Brain microvascular endothelial cell (primary cell): Measurements from ENCODE around the gene PARVG.

Source experiments
- DNase-seq: peaks from one replicate; pipeline ENCODE4 v3.0.0-alpha.2; 2020
- H3K27ac ChIP-seq: fragments of 250-450 bp; sonication (Bioruptor Pico); 2 replicates; pipeline ENCODE4 v1.5.1; 2020; ENCODE audit warnings: mild to moderate bottlenecking, moderate library complexity
- H3K27me3 ChIP-seq: fragments of 250-450 bp; sonication (Bioruptor Pico); replicated peaks from 2 replicates; pipeline ENCODE4 v1.5.1; 2020; ENCODE audit warnings: mild to moderate bottlenecking
- H3K36me3 ChIP-seq: fragments of 250-450 bp; sonication (Bioruptor Pico); replicated peaks from 2 replicates; pipeline ENCODE4 v1.5.1; 2020; ENCODE audit warnings: mild to moderate bottlenecking
- H3K4me3 ChIP-seq: 2 replicates; pipeline ENCODE4 v1.5.1; 2011; ENCODE audit warnings: low read depth, mild to moderate bottlenecking, control low read depth, low read length, moderate library complexity
- in situ Hi-C: cut with HindIII; loops from 2 replicates; pipeline ENCODE4 v1.10.0; 2017; ENCODE audit warnings: low sequenced_read_pairs, low pct_ligation_motif_present
- TF ChIP-seq, protein P1 (sequence below): IDR thresholded peaks from 2 replicates; pipeline ENCODE4 v1.5.1; 2011; ENCODE audit warnings: low read depth, mild to moderate bottlenecking, moderate library complexity, low read length, control low read depth, inconsistent platforms; ENCODE audit errors: missing control alignments

Gene PARVG

DNA sequence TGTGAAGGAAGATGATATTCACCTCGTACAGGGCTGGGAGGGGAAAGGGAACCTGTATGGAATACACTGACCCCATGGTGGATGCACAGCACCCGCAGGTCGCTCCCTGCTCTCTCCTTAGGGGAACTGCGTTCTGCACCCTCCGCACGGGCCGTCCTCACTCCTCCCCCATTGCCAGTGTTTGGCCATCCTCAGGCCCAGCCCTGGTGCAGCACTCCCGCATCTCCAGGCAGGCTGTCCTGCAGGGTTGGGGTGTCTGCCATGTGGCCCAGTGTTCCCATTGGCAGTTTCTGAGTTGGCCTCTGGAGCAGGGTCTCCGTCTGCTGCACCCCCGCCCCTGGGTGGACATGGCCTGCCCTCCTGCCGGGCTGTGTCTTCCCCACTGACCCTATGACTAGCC is 19.1 kb upstream of the PARVG start:
- DNase-seq, result no peak
- in situ Hi-C loops, result no loop called here
- no peaks in the 10 kb centered on the region for H3K36me3 ChIP-seq
- no peak overlapping the region for H3K27ac ChIP-seq
- no peaks in the 10 kb centered on the region for H3K27me3 ChIP-seq
- TF ChIP-seq, protein P1, sequence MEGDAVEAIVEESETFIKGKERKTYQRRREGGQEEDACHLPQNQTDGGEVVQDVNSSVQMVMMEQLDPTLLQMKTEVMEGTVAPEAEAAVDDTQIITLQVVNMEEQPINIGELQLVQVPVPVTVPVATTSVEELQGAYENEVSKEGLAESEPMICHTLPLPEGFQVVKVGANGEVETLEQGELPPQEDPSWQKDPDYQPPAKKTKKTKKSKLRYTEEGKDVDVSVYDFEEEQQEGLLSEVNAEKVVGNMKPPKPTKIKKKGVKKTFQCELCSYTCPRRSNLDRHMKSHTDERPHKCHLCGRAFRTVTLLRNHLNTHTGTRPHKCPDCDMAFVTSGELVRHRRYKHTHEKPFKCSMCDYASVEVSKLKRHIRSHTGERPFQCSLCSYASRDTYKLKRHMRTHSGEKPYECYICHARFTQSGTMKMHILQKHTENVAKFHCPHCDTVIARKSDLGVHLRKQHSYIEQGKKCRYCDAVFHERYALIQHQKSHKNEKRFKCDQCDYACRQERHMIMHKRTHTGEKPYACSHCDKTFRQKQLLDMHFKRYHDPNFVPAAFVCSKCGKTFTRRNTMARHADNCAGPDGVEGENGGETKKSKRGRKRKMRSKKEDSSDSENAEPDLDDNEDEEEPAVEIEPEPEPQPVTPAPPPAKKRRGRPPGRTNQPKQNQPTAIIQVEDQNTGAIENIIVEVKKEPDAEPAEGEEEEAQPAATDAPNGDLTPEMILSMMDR, result no peak
- no peak overlapping the region for H3K4me3 ChIP-seq

DNA sequence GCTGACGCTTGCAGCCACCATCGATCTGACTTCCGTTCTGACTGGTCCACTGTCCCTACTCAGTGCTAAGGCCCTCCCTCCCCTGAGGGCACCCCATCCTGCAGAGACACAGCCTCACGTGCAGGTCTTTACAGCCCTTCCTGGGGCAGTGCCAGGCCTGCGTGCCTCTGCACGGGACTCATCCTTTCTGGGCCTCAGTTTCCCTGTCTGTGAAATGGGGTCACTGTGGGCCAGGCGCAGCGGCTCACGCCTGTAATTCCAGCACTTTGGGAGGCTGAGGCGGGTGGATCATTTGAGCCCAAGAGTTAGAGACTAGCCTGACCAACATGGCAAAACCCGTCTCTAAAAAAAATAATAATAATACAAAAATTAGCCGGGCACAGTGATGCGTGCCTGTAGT is 17.8 kb upstream of the PARVG start:
- H3K27me3 ChIP-seq, result no peaks in the 10 kb centered on the region
- H3K4me3 ChIP-seq, result no peak overlapping the region
- DNase-seq, result no peak
- H3K27ac ChIP-seq, result no peak overlapping the region
- TF ChIP-seq, protein P1, result no peak
- in situ Hi-C loops, result no loop called here
- H3K36me3 ChIP-seq, result no peaks in the 10 kb centered on the region

GRCh38 chr22:44163536-44163935 is 17.2 kb upstream of the PARVG start:
- in situ Hi-C loops, result no loop called here
- H3K36me3 ChIP-seq, result no peaks in the 10 kb centered on the region

GRCh38 chr22:44164031-44164430 is 16.7 kb upstream of the PARVG start:
- DNase-seq, result no peak
- Histone ChIP-seq H3K27ac (no peak overlapping the region), H3K27me3 (no peaks in the 10 kb centered on the region), H3K4me3 (no peak overlapping the region), H3K36me3 (no peaks in the 10 kb centered on the region)
- in situ Hi-C loops, result no loop called here
- TF ChIP-seq, protein P1, result no peak

More at GRCh38 chr22:44163536-44163935, 17.2 kb upstream of the PARVG start:
- no peaks in the 10 kb centered on the region for H3K27me3 ChIP-seq
- DNase-seq, result no peak
- no peak overlapping the region for H3K27ac ChIP-seq
- no peak overlapping the region for H3K4me3 ChIP-seq
- TF ChIP-seq, protein P1, result no peak

DNA sequence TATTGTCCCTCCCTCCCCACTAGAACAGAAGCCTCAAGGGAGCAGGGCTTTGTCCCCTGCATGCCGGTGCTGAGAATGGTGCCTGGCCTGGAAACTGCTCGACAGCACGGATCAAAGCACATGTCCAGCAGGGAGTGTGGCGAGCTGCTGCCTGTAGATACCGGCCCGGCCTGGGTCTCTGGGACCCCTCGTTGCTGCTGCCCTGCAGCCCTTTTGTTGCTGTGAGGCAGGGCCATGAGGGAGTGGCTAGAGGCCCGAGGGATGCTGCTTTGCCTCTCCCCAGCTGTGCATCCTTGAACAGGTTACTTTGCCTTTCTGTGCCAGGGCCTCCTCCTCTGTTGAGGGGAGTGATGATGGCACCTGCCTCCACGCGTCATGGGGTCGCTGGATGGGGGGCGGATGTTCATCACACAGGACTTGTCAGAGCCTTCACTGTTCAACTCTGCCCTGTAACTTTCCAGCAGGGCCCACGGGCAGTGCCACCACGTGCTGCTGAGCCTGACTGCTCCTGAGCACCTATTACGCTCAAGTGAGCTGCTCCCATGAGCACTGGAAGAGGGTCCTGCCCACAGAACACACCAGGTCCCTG is 15.3 kb upstream of the PARVG start:
- no peak overlapping the region for H3K4me3 ChIP-seq
- no peak for DNase-seq
- no peaks in the 10 kb centered on the region for H3K27me3 ChIP-seq
- TF ChIP-seq, protein P1, result no peak
- H3K36me3 ChIP-seq, result no peaks in the 10 kb centered on the region
- H3K27ac ChIP-seq, result no peak overlapping the region
- in situ Hi-C loops, result no loop called here
